Mammary epithelial cell (primary cell): ENCODE data around the gene P4HA1.

Experiments used
- CTCF ChIP-seq, 2 donors: IDR thresholded peaks in 1 of 2; conservative IDR thresholded peaks in 1 of 2; 2 replicates each; pipeline ENCODE4 v1.5.1; 2011 to 2012; ENCODE audit warnings: inconsistent platforms in 2 of 2, low read length in 2 of 2, mild to moderate bottlenecking in 2 of 2, control low read depth in 1 of 2, low read depth in 1 of 2; ENCODE audit not compliant: insufficient read depth in 1 of 2; ENCODE audit errors: extremely low read depth in 1 of 2
- EZH2 ChIP-seq: IDR thresholded peaks from 2 replicates; pipeline ENCODE4 v1.6.1; 2012; ENCODE audit warnings: low read length, inconsistent platforms, borderline replicate concordance

- TF ChIP-seq CTCF (conservative IDR thresholded peaks at IDR 0.05 in 1 of 2, IDR thresholded peaks at IDR 0.05 in 1 of 2; ENCODE audit: extremely low read depth in 1 of 2, insufficient read depth in 1 of 2, low read depth in 1 of 2, low read length in 2 of 2), result peak; percentile 34 to 58
- no peak for TF ChIP-seq EZH2
Observed at GRCh38 chr10:73060738-73061635, 35.7 kb downstream of the P4HA1 start.
